Kidney (tissue), 14 donors: ENCODE results near the gene AGR3. TPM values are rescaled to one million over a fixed set of nuclear protein-coding genes. Genes with fewer than 3 reads are reported as not detected.

ENCODE experiments used
- DNase-seq, 5 donors: peaks; one replicate each; pipeline ENCODE4 v3.0.0-alpha.2; 2013 to 2020
- FAIRE-seq: peaks from 2 replicates; lab custom pipeline; 2012; peaks lifted over from hg19 to GRCh38; lab: Jason Lieb, UNC
- H3K27ac ChIP-seq, 2 donors: one replicate each; pipeline ENCODE4 v1.7.0; 2013; ENCODE audit warnings: low read depth in 2 of 2, low read length in 2 of 2, inconsistent platforms in 1 of 2
- H3K27me3 ChIP-seq: one replicate; pipeline ENCODE4 v1.7.1; 2013; ENCODE audit warnings: low read length, inconsistent platforms; ENCODE audit not compliant: control insufficient read depth, insufficient read depth
- H3K36me3 ChIP-seq, 3 donors: one replicate each; pipeline versions ENCODE4 v1.7.0 to v1.7.1; 2013; ENCODE audit warnings: low read length in 3 of 3, control low read depth in 1 of 3, inconsistent platforms in 1 of 3; ENCODE audit not compliant: insufficient read depth in 3 of 3, control insufficient read depth in 2 of 3
- H3K4me1 ChIP-seq, 3 donors: one replicate each; pipeline versions ENCODE4 v1.7.0 to v1.7.1; 2013; ENCODE audit warnings: low read length in 3 of 3, inconsistent platforms in 1 of 3, low read depth in 1 of 3; ENCODE audit not compliant: control insufficient read depth in 2 of 3, insufficient read depth in 2 of 3
- H3K4me3 ChIP-seq, 3 donors: one replicate each; pipeline versions ENCODE4 v1.7.0 to v1.8.1; 2013; ENCODE audit warnings: low read length in 3 of 3, control low read depth in 1 of 3, inconsistent platforms in 1 of 3
- H3K9ac ChIP-seq, 3 donors: one replicate each; pipeline versions ENCODE4 v1.7.0 to v1.7.1; 2013; ENCODE audit warnings: low read length in 3 of 3, control low read depth in 1 of 3, inconsistent platforms in 1 of 3
- H3K9me3 ChIP-seq, 3 donors: one replicate each; pipeline versions ENCODE4 v1.7.0 to v1.7.1; 2013; ENCODE audit warnings: low read length in 3 of 3, control low read depth in 1 of 3, inconsistent platforms in 1 of 3; ENCODE audit not compliant: control insufficient read depth in 2 of 3, insufficient read depth in 1 of 3
- intact Hi-C: fragments of 100-400 bp; cut with DNase I; formaldehyde crosslinking; loops from one replicate; pipeline ENCODE4 v1.11.1; 2022
- polyA plus RNA-seq: library from polyadenylated mRNA; stranded (reverse); fragments of 350-450 nt; fragmentation: Illumina TruSeq; extraction: RNeasy Lipid Tissue Mini Kit (QIAGEN cat#74804); gene quantifications from one replicate; pipeline ENCODE4 v1.2.3, GENCODE V29; 2014; ENCODE audit warnings: low read depth, low replicate concordance; ENCODE audit not compliant: insufficient read depth
- total RNA-seq: library from RNA; stranded (reverse); fragmentation: NEBNext Ultra II Directional; extraction: Animal tissue kit (Norgen Biotek cat#: 25700); gene quantifications from one replicate; pipeline ENCODE4 v1.2.1, GENCODE V29; 2021
- TF ChIP-seq, protein P1 (sequence below): IDR thresholded peaks from 3 replicates; pipeline ENCODE4 v1.5.1; 2012; ENCODE audit warnings: mild to moderate bottlenecking, moderate library complexity, borderline replicate concordance; ENCODE audit not compliant: insufficient read depth; ENCODE audit errors: extremely low read depth
- donor health status: control.
- donor health status: control.
- donor health status: control.
- donor health status: control.
- donor health status: control.
- donor health status: DM: yes; HTN: yes; CAD: no.
- donor health status: Normal renal cell carcinoma (clear cell type).

AGR3 gene
- total and polyA plus RNA-seq, 2 donors from 2014 or later: 1.7 to 20.3 TPM

DNA sequence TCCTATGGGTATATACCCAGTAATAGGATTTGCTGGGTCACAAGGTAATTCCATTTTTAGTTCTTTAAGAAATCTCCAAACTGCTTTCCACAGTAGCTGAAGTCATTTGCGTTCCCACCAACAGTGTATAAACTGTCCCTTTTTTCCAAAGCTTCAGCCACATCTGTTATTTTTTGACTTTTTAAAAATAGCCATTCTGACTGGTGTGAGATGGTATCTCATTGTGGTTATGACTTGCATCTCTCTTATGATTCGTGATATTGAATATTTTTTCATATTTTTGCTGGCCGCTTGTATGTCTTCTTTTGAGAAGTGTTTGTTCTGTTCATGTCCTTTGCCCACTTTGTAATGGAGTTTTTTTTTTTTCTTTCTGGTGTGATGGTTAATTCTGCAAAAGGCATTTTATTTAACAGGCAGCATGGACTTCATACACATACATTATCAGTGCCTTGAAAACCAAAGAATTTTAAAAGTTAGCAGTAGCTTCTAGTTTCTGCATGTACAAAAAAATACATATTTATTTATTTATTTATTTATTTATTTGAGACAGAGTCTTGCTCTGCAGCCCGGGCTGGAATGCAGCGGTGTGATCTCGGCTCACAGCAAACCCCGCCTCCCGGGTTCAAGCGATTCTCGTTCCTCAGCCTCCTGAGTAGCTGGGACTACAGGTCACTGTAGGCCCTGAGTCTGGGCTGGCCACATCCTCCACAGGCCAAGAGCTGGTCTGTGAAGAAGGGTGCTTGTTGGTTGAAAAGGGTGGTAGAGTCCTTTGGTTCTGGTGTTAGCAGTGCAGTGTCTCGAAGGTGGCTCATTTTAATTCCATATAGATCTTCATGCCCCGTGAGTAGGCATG lies 32.3 kb downstream of the AGR3 start:
- FAIRE-seq (no peak), DNase-seq (peak in 1 of 5 donors; percentile 55)
- H3K27ac ChIP-seq: no peak overlapping the region
- H3K4me3 ChIP-seq: no peak overlapping the region
- H3K9me3 ChIP-seq: no peaks in the 10 kb centered on the region
- H3K36me3 ChIP-seq: no peaks in the 10 kb centered on the region
- TF ChIP-seq, protein P1, sequence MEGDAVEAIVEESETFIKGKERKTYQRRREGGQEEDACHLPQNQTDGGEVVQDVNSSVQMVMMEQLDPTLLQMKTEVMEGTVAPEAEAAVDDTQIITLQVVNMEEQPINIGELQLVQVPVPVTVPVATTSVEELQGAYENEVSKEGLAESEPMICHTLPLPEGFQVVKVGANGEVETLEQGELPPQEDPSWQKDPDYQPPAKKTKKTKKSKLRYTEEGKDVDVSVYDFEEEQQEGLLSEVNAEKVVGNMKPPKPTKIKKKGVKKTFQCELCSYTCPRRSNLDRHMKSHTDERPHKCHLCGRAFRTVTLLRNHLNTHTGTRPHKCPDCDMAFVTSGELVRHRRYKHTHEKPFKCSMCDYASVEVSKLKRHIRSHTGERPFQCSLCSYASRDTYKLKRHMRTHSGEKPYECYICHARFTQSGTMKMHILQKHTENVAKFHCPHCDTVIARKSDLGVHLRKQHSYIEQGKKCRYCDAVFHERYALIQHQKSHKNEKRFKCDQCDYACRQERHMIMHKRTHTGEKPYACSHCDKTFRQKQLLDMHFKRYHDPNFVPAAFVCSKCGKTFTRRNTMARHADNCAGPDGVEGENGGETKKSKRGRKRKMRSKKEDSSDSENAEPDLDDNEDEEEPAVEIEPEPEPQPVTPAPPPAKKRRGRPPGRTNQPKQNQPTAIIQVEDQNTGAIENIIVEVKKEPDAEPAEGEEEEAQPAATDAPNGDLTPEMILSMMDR: no peak
- H3K4me1 ChIP-seq: no peaks in the 10 kb centered on the region
- intact Hi-C loops: no loop called here
- no peak overlapping the region for H3K9ac ChIP-seq
- H3K27me3 ChIP-seq: no peaks in the 10 kb centered on the region

DNA sequence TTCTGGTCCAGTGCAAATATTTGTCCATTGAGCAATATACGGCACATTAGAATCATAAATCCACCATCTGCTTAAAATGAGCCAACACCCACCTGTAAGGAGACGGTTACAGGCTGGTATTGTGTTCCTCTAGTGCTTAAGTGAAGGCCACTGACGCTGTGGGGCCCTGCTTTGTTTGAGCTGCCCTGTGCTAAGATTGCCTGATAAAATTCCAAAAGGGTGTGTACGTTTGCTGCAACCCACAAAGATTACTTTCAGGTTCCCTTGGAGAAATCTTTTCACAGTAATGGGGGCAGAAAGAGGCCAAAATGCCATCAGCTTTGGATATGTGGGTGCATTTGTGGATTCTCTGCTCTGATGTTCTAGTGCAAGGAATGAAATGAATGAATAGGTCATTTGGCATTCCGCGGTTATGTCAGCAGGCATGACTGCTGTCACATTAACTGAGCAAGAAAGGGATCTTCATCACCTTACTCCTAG lies 34.4 kb downstream of the AGR3 start:
- DNase-seq (peak in 3 of 5 donors; percentile 29 to 45 (median 30)), FAIRE-seq (no peak)
- TF ChIP-seq, protein P1: no peak
- no peaks in the 10 kb centered on the region for H3K27me3 ChIP-seq
- no peak overlapping the region for H3K27ac ChIP-seq
- H3K4me1 ChIP-seq: no peaks in the 10 kb centered on the region
- no peak overlapping the region for H3K9ac ChIP-seq
- intact Hi-C loops: no loop called here
- no peaks in the 10 kb centered on the region for H3K36me3 ChIP-seq
- H3K4me3 ChIP-seq: no peak overlapping the region
- H3K9me3 ChIP-seq: no peaks in the 10 kb centered on the region

DNA sequence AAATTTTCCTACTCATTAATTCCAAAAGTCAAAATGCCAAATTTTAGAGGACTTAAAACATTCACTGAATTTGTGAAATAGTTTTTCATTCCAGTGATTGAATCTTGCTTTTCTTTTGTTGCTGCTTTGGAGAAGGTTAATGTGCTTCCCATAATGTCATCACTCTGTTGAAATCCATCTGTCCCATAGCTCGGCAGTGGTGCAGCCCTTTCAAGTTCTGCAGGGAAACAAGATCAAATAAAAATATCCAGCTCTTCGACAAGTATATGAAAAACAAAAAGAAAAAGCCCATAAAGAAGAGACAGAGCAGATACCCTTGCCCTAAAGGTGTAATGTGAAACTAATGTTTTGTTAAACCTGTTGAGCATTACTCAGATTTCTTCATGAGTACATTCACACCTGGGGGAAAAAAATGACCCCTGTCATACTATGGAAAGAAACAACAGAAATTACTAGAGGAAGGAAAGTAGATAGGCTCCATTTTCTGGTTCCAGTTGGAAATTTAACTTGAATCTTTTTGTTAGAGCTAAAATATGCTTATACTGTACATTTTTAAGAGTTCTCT lies 35.1 kb downstream of the AGR3 start:
- no peak overlapping the region for H3K27ac ChIP-seq
- DNase-seq (peak in 2 of 5 donors; percentile 42 to 61), FAIRE-seq (no peak)
- no peaks in the 10 kb centered on the region for H3K36me3 ChIP-seq
- H3K9me3 ChIP-seq: no peaks in the 10 kb centered on the region
- intact Hi-C loops: no loop called here
- no peaks in the 10 kb centered on the region for H3K4me1 ChIP-seq
- no peaks in the 10 kb centered on the region for H3K27me3 ChIP-seq
- no peak overlapping the region for H3K4me3 ChIP-seq
- H3K9ac ChIP-seq: no peak overlapping the region
- TF ChIP-seq, protein P1: no peak
